Caco-2 (cell line): ENCODE data around the gene PPP2R3A. TPM values are rescaled to one million over a fixed set of nuclear protein-coding genes. Genes with fewer than 3 reads are reported as not detected.

ENCODE experiments used
- BruUV-seq: library from RNA; stranded (reverse); fragments of 400-500 nt; replicated peaks from 2 replicates; lab custom pipeline; 2021; lab: Mats Ljungman, UMichigan
- CTCF ChIA-PET: fragments of 300-600 bp; sonication (Branson Sonifier 250); formaldehyde crosslinking; loops from one replicate; lab custom pipeline; 2022; ENCODE audit warnings: antibody characterized with exemption; lab: Charles Lee
- POLR2A ChIA-PET: fragments of 300-600 bp; sonication (Branson Sonifier 250); formaldehyde crosslinking; loops from one replicate; lab custom pipeline; 2022; ENCODE audit warnings: antibody characterized with exemption; lab: Charles Lee
- DNase-seq, 2 experiments: peaks; one replicate each; pipeline versions ENCODE4 v3.0.0 to v3.0.0-alpha.2; 2020 to 2022
- H3K27me3 ChIP-seq: replicated peaks from 2 replicates; pipeline ENCODE4 v1.6.0; 2011; ENCODE audit warnings: low read length; ENCODE audit not compliant: control insufficient read depth, insufficient read depth
- H3K36me3 ChIP-seq: 2 replicates; pipeline ENCODE4 v1.5.1; 2011; ENCODE audit warnings: low read length; ENCODE audit not compliant: control insufficient read depth, insufficient read depth
- H3K4me1 ChIP-seq: fragments of 250-450 bp; sonication (Bioruptor Pico); 2 replicates; pipeline ENCODE4 v1.5.1; 2020; ENCODE audit warnings: mild to moderate bottlenecking
- H3K4me3 ChIP-seq: 2 replicates; pipeline ENCODE4 v1.5.1; 2011; ENCODE audit warnings: low read depth, mild to moderate bottlenecking, control low read depth, low read length
- H3K9me3 ChIP-seq: fragments of 250-450 bp; sonication (Bioruptor Pico); 2 replicates; pipeline ENCODE4 v1.5.1; 2020; ENCODE audit warnings: mild to moderate bottlenecking, moderate library complexity
- H3K27ac Mint-ChIP-seq: one replicate; pipeline ENCODE4 v1.8.0; 2022; ENCODE audit warnings: mixed read lengths; ENCODE audit not compliant: unreplicated experiment
- H3K27me3 Mint-ChIP-seq: one replicate; pipeline ENCODE4 v1.8.0; 2022; ENCODE audit warnings: mixed read lengths; ENCODE audit not compliant: insufficient read depth, unreplicated experiment
- H3K36me3 Mint-ChIP-seq: one replicate; pipeline ENCODE4 v1.8.0; 2022; ENCODE audit warnings: mild to moderate bottlenecking, mixed read lengths; ENCODE audit not compliant: insufficient read depth, unreplicated experiment
- H3K4me1 Mint-ChIP-seq: one replicate; pipeline ENCODE4 v1.8.0; 2022; ENCODE audit warnings: low read depth, mixed read lengths; ENCODE audit not compliant: unreplicated experiment
- H3K4me3 Mint-ChIP-seq: one replicate; pipeline ENCODE4 v1.8.0; 2022; ENCODE audit warnings: mild to moderate bottlenecking, moderate library complexity, mixed read lengths; ENCODE audit not compliant: unreplicated experiment
- H3K9me3 Mint-ChIP-seq: one replicate; pipeline ENCODE4 v1.8.0; 2022; ENCODE audit warnings: mixed read lengths; ENCODE audit not compliant: unreplicated experiment
- intact Hi-C: fragments of 100-400 bp; cut with micrococcal nuclease; formaldehyde crosslinking; loops from one replicate; pipeline ENCODE4 v1.10.0; 2022; ENCODE audit not compliant: unreplicated experiment
- total RNA-seq: library from RNA; stranded (reverse); gene quantifications from 2 replicates; pipeline ENCODE4 v1.2.3, GENCODE V29; 2022
- TF ChIP-seq, protein P1 (sequence below), 2 experiments: fragments of 200-600 bp in 1 of 2; IDR thresholded peaks; 1 replicate in 1 of 2; 2 replicates in 1 of 2; pipeline versions ENCODE4 v1.5.1 to v1.8.0; 2011 to 2022; ENCODE audit warnings: antibody characterized with exemption in 1 of 2, control low read depth in 1 of 2, inconsistent platforms in 1 of 2, low read depth in 1 of 2, low read length in 1 of 2, mild to moderate bottlenecking in 1 of 2, moderate library complexity in 1 of 2; ENCODE audit not compliant: insufficient read depth in 1 of 2, severe bottlenecking in 1 of 2, unreplicated experiment in 1 of 2

PPP2R3A gene
- total RNA-seq, 1 experiment from 2014 or later: 9.5 TPM

DNA sequence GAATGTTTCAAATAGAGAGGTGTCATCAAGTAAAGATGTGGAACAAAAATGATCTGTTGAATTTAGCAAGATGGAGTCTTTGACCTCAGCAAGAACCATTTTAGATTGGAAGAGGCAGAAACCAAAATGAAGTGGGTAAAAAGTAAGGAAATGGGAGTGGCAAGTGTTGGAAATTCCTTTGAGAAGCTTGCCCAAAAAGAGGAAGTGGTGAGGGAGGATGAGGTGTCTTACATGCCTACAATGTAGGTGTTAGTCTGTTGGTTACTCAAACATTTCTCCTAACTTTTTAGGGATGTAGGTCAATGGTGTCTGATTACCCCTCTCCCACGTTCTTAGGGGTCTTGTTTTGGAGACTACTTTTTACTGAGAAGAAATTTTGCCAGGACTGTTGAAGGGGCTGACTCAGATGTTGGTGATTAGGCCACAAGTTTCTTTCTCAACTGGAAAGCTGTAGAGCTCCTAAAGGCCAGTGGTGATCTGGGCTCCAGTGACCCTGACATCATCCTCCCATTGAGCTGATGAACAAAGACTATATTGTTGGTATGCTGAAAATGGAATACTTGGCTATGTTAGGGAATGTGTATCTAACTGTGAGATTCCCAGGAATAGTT, 5.1 kb downstream of the PPP2R3A start:
- BruUV-seq: no TSS peak
- H3K4me3 Mint-ChIP-seq: no peak overlapping the region
- peaks cover 53% of the 10 kb centered on the region for H3K4me1 Mint-ChIP-seq
- DNase-seq: no peak
- H3K27me3 ChIP-seq: no peaks in the 10 kb centered on the region
- no peaks in the 10 kb centered on the region for H3K27me3 Mint-ChIP-seq
- H3K4me3 ChIP-seq: no peak overlapping the region
- intact Hi-C loops: no loop called here
- no peaks in the 10 kb centered on the region; the same call in 1 of the 2 replicates for H3K36me3 ChIP-seq
- ChIA-PET CTCF (no interaction called here), POLR2A (no interaction called here)
- H3K9me3 Mint-ChIP-seq: no peaks in the 10 kb centered on the region
- TF ChIP-seq, protein P1, sequence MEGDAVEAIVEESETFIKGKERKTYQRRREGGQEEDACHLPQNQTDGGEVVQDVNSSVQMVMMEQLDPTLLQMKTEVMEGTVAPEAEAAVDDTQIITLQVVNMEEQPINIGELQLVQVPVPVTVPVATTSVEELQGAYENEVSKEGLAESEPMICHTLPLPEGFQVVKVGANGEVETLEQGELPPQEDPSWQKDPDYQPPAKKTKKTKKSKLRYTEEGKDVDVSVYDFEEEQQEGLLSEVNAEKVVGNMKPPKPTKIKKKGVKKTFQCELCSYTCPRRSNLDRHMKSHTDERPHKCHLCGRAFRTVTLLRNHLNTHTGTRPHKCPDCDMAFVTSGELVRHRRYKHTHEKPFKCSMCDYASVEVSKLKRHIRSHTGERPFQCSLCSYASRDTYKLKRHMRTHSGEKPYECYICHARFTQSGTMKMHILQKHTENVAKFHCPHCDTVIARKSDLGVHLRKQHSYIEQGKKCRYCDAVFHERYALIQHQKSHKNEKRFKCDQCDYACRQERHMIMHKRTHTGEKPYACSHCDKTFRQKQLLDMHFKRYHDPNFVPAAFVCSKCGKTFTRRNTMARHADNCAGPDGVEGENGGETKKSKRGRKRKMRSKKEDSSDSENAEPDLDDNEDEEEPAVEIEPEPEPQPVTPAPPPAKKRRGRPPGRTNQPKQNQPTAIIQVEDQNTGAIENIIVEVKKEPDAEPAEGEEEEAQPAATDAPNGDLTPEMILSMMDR (IDR thresholded peaks at IDR 0.05; ENCODE audit: insufficient read depth in 1 of 2, low read depth in 1 of 2, low read length in 1 of 2, severe bottlenecking in 1 of 2, unreplicated experiment in 1 of 2): no peak
- peaks cover 36% of the 10 kb centered on the region for H3K4me1 ChIP-seq
- no peak overlapping the region for H3K27ac Mint-ChIP-seq
- no peaks in the 10 kb centered on the region for H3K9me3 ChIP-seq
- H3K36me3 Mint-ChIP-seq: no peaks in the 10 kb centered on the region

DNA sequence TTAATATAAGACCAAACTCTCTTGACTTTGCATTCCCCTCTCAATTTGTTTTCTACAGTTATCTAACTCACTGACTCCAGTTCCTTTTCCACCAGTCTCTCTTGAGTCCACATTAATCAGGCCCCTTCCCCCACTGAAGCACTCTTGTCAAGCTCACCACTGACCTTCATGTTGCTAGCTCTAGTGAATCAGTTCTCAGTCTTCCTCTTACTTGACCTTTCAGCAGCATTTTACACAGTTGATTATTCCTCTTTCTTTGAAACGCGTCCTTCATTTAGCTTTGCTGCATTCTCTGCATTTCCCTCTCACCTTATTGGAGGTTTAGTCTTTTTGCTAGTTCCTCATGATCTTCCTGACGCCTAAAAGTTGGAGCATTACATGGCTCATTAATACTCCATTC, 8.3 kb downstream of the PPP2R3A start:
- Histone ChIP-seq H3K4me1 (peaks cover 16% of the 10 kb centered on the region; the same call in 1 of the 2 replicates), H3K27me3 (no peaks in the 10 kb centered on the region), H3K4me3 (no peak overlapping the region), H3K36me3 (no peaks in the 10 kb centered on the region; the same call in 1 of the 2 replicates), H3K9me3 (no peaks in the 10 kb centered on the region)
- no peak for DNase-seq
- H3K4me3 Mint-ChIP-seq: no peak overlapping the region
- POLR2A ChIA-PET: no interaction called here
- no peaks in the 10 kb centered on the region for H3K36me3 Mint-ChIP-seq
- H3K4me1 Mint-ChIP-seq: peaks cover 33% of the 10 kb centered on the region
- intact Hi-C loops: no loop called here
- no peaks in the 10 kb centered on the region for H3K9me3 Mint-ChIP-seq
- H3K27ac Mint-ChIP-seq: no peak overlapping the region
- H3K27me3 Mint-ChIP-seq: no peaks in the 10 kb centered on the region
- CTCF ChIA-PET: no interaction called here
- TF ChIP-seq, protein P1 (IDR thresholded peaks at IDR 0.05; ENCODE audit: insufficient read depth in 1 of 2, low read depth in 1 of 2, low read length in 1 of 2, severe bottlenecking in 1 of 2, unreplicated experiment in 1 of 2): no peak
- no TSS peak for BruUV-seq

DNA sequence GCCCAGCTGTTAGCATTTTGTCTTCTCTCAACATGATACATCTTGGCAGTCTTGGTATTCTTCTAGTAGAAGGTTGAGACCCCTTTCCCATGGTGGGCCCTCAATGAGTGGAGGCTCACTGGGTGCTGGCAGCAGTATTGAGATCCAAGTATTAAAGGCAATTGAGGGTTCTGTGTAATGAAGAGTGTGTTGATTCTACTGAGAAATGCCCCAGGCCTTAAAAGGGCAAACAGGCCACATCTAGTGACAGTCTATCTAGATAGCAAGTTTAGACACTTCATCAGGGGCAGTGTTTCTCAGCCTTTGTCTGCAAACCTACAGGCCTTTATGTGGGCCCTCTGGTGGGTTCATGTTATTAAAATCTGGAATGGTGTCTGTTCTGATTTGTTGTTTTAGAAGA, 9.5 kb downstream of the PPP2R3A start:
- no peaks in the 10 kb centered on the region for H3K9me3 ChIP-seq
- H3K4me3 ChIP-seq: no peak overlapping the region
- Mint-ChIP-seq H3K27me3 (no peaks in the 10 kb centered on the region), H3K4me3 (no peak overlapping the region), H3K27ac (peak overlapping the region; percentile 18), H3K4me1 (peaks cover 24% of the 10 kb centered on the region), H3K36me3 (no peaks in the 10 kb centered on the region), H3K9me3 (no peaks in the 10 kb centered on the region)
- DNase-seq: no peak
- TF ChIP-seq, protein P1 (IDR thresholded peaks at IDR 0.05; ENCODE audit: insufficient read depth in 1 of 2, low read depth in 1 of 2, low read length in 1 of 2, severe bottlenecking in 1 of 2, unreplicated experiment in 1 of 2): no peak
- ChIA-PET CTCF (no interaction called here), POLR2A (no interaction called here)
- BruUV-seq: no TSS peak
- no peaks in the 10 kb centered on the region for H3K27me3 ChIP-seq
- H3K4me1 ChIP-seq: 0 out of 2 replicates have a peak, but pooled peaks cover 16% of the 10 kb centered on the region
- no peaks in the 10 kb centered on the region; the same call in 1 of the 2 replicates for H3K36me3 ChIP-seq
- intact Hi-C loops: no loop called here
